T-cell (primary cell): ENCODE data around the gene SLC2A10. TPM values are rescaled to one million over a fixed set of nuclear protein-coding genes. Genes with fewer than 3 reads are reported as not detected.
A peak's percentile ranks its signal among the peaks of the same experiment; 100 is the strongest.

Experiments
- ATAC-seq, 4 experiments: fragments of 200-7000 bp in 3 of 4; fragments of 150-1000 bp in 1 of 4; cut with Tn5 transposase; replicated peaks in 1 of 4; 1 replicate in 3 of 4; 2 replicates in 1 of 4; pipeline ENCODE4 v1.10.0; 2021; ENCODE audit warnings: moderate library complexity in 3 of 4, mild to moderate bottlenecking in 2 of 4, moderate number of reproducible peaks in 1 of 4
- CTCF ChIA-PET, 2 donors: fragments of 300-600 bp; sonication (Branson Sonifier 250); formaldehyde crosslinking; loops; one replicate each; lab custom pipeline; 2022; ENCODE audit warnings: antibody characterized with exemption in 2 of 2; lab: Charles Lee
- POLR2A ChIA-PET, 2 donors: fragments of 300-600 bp; sonication (Branson Sonifier 250); formaldehyde crosslinking; loops; one replicate each; lab custom pipeline; 2022; ENCODE audit warnings: antibody characterized with exemption in 2 of 2; lab: Charles Lee
- DNase-seq, 35 experiments: peaks; one replicate each; pipeline versions ENCODE4 v3.0.0 to v3.0.0-alpha.2; 2013 to 2023
- H3K27ac ChIP-seq: one replicate; pipeline ENCODE4 v1.5.1; 2013; ENCODE audit warnings: low read length
- H3K27me3 ChIP-seq, 2 experiments: replicated peaks in 1 of 2; 1 replicate in 1 of 2; 2 replicates in 1 of 2; pipeline versions ENCODE4 v1.6.1 to v1.7.0; 2013; ENCODE audit warnings: low read length in 1 of 2, mixed read lengths in 1 of 2; ENCODE audit not compliant: control insufficient read depth in 2 of 2, insufficient read depth in 2 of 2; ENCODE audit errors: extremely low read depth in 1 of 2
- H3K36me3 ChIP-seq, 2 donors: 1 replicate in 1 of 2; 2 replicates in 1 of 2; pipeline versions ENCODE4 v1.6.1 to v1.7.0; 2013; ENCODE audit warnings: low read length in 1 of 2; ENCODE audit not compliant: control insufficient read depth in 2 of 2, insufficient read depth in 1 of 2; ENCODE audit errors: extremely low read depth in 1 of 2
- H3K4me1 ChIP-seq, 2 experiments: 1 replicate in 1 of 2; 2 replicates in 1 of 2; pipeline versions ENCODE4 v1.6.1 to v1.7.0; 2013; ENCODE audit warnings: low read length in 2 of 2, mixed read lengths in 1 of 2; ENCODE audit not compliant: insufficient read depth in 2 of 2, control insufficient read depth in 1 of 2; ENCODE audit errors: extremely low read depth in 1 of 2
- H3K4me3 ChIP-seq, 2 donors: 1 replicate in 1 of 2; 2 replicates in 1 of 2; pipeline versions ENCODE4 v1.5.1 to v1.7.0; 2013; ENCODE audit warnings: mild to moderate bottlenecking in 2 of 2, low read length in 1 of 2, moderate library complexity in 1 of 2; ENCODE audit not compliant: control insufficient read depth in 1 of 2; ENCODE audit errors: extremely low read depth in 1 of 2
- H3K9me3 ChIP-seq: 2 replicates; pipeline ENCODE4 v1.7.0; 2013
- H3K27ac Mint-ChIP-seq, 2 donors: one replicate each; pipeline ENCODE4 v1.8.0; 2020 to 2021; ENCODE audit warnings: mild to moderate bottlenecking in 2 of 2, mixed read lengths in 2 of 2
- H3K27me3 Mint-ChIP-seq, 2 donors: one replicate each; pipeline ENCODE4 v1.8.0; 2021 to 2022; ENCODE audit warnings: mixed read lengths in 2 of 2
- H3K36me3 Mint-ChIP-seq: one replicate; pipeline ENCODE4 v1.8.0; 2021; ENCODE audit warnings: mixed read lengths
- H3K4me1 Mint-ChIP-seq, 3 donors: one replicate each; pipeline ENCODE4 v1.8.0; 2020 to 2022; ENCODE audit warnings: mixed read lengths in 3 of 3, mild to moderate bottlenecking in 1 of 3
- H3K4me3 Mint-ChIP-seq, 3 donors: one replicate each; pipeline ENCODE4 v1.8.0; 2020 to 2022; ENCODE audit warnings: mild to moderate bottlenecking in 3 of 3, mixed read lengths in 3 of 3, moderate library complexity in 3 of 3
- H3K9me3 Mint-ChIP-seq, 3 donors: one replicate each; pipeline ENCODE4 v1.8.0; 2020 to 2022; ENCODE audit warnings: mixed read lengths in 3 of 3
- WGBS: methylation state at CpG from one replicate; pipeline ENCODE4 v1.1.5; 2013; ENCODE audit warnings: missing lambda C conversion rate; ENCODE audit not compliant: insufficient coverage; 5-methylcytosine and 5-hydroxymethylcytosine counted together
- total RNA-seq, 35 experiments: library from RNA in 6 of 35; stranded (reverse) in 6 of 35; fragments of 120-200 nt in 1 of 35; gene quantifications; one replicate each; pipeline versions ENCODE4 v1.2.1 to v1.2.4 and lab custom pipeline; 2013 to 2026

Gene SLC2A10
- total RNA-seq, 5 donors from 2014 or later (not counting 1 experiment from before 2014, with no cell fraction given): 0.07 to 0.54 (median 0.09) TPM; not detected in 2

- Histone ChIP-seq H3K36me3 (peaks cover 3 to 11% of the 10 kb centered on the region in 2 donors), H3K27me3 (no peaks in the 10 kb centered on the region), H3K4me3 (no peak overlapping the region), H3K27ac (no peak overlapping the region), H3K9me3 (no peaks in the 10 kb centered on the region), H3K4me1 (peaks cover 4 to 8% of the 10 kb centered on the region in 2 experiments)
- DNase-seq (peak; percentile 8 to 79 (median 53)), ATAC-seq (peak; percentile 71 to 85 (median 76))
- Mint-ChIP-seq H3K9me3 (no peaks in the 10 kb centered on the region), H3K36me3 (peaks cover 8% of the 10 kb centered on the region), H3K27ac (no peak overlapping the region), H3K4me3 (no peak overlapping the region), H3K4me1 (peaks cover 42 to 48% (median 45%) of the 10 kb centered on the region in 3 donors), H3K27me3 (no peaks in the 10 kb centered on the region)
- POLR2A ChIA-PET: no interaction called here
- WGBS: 63% methylated on average over 7 of the region's 14 CpGs
- CTCF ChIA-PET: interaction anchor here (0.6 to 1.1 kb wide), 4 partner anchors 8 to 940 kb away, joined by 3 to 4 read pairs (median 3); partner anchors contain the start of gene TP53RK (in 1 of the 2)
These were observed 28.2 kb upstream of the SLC2A10 start for GRCh38 chr20:46681032-46681854.

GRCh38 chr20:46682063-46682821, 27.2 kb upstream of the SLC2A10 start:
- Mint-ChIP-seq H3K4me3 (no peak overlapping the region), H3K4me1 (peaks cover 52 to 58% (median 55%) of the 10 kb centered on the region in 3 donors), H3K27me3 (no peaks in the 10 kb centered on the region), H3K27ac (no peak overlapping the region), H3K9me3 (no peaks in the 10 kb centered on the region), H3K36me3 (peaks cover 13% of the 10 kb centered on the region)
- ATAC-seq (no peak), DNase-seq (no peak)
- WGBS: 100% methylated on average over 5 of the region's 9 CpGs
- Histone ChIP-seq H3K4me1 (peaks cover 9 to 15% of the 10 kb centered on the region in 2 experiments), H3K36me3 (peaks cover 3 to 15% of the 10 kb centered on the region in 2 donors), H3K9me3 (no peaks in the 10 kb centered on the region), H3K27ac (no peak overlapping the region), H3K4me3 (no peak overlapping the region), H3K27me3 (no peaks in the 10 kb centered on the region)
- CTCF ChIA-PET: no interaction called here
- POLR2A ChIA-PET: interaction anchor here in 1 of 2 donors (0.5 kb wide), 1 partner anchor 676 kb away, joined by 3 read pairs; no protein-coding TSS in a partner anchor

GRCh38 chr20:46683011-46683667, 26.3 kb upstream of the SLC2A10 start:
- no peaks in the 10 kb centered on the region for H3K9me3 Mint-ChIP-seq
- Histone ChIP-seq H3K27me3 (no peaks in the 10 kb centered on the region), H3K9me3 (no peaks in the 10 kb centered on the region), H3K4me1 (peaks cover 11 to 23% of the 10 kb centered on the region in 2 experiments), H3K36me3 (peaks cover 3 to 15% of the 10 kb centered on the region in 2 donors), H3K27ac (no peak overlapping the region), H3K4me3 (no peak overlapping the region)
- no peaks in the 10 kb centered on the region for H3K27me3 Mint-ChIP-seq
- DNase-seq: no peak
- WGBS: 71% methylated on average over 4 of the region's 12 CpGs
- POLR2A ChIA-PET: no interaction called here
- peaks cover 13% of the 10 kb centered on the region for H3K36me3 Mint-ChIP-seq
- no peak overlapping the region for H3K27ac Mint-ChIP-seq
- ATAC-seq: no peak
- H3K4me1 Mint-ChIP-seq: peaks cover 61 to 67% (median 64%) of the 10 kb centered on the region in 3 donors
- CTCF ChIA-PET: no interaction called here
- H3K4me3 Mint-ChIP-seq: no peak overlapping the region

GRCh38 chr20:46683668-46683938, 25.8 kb upstream of the SLC2A10 start:
- Histone ChIP-seq H3K4me1 (peaks cover 14 to 27% of the 10 kb centered on the region in 2 experiments), H3K9me3 (no peaks in the 10 kb centered on the region), H3K4me3 (no peak overlapping the region), H3K27me3 (no peaks in the 10 kb centered on the region), H3K36me3 (peaks cover 3 to 15% of the 10 kb centered on the region in 2 donors), H3K27ac (no peak overlapping the region)
- CTCF ChIA-PET: no interaction called here
- 84% methylated on average over 6 of the region's 8 CpGs for WGBS
- Mint-ChIP-seq H3K4me3 (no peak overlapping the region), H3K9me3 (no peaks in the 10 kb centered on the region), H3K27ac (no peak overlapping the region), H3K27me3 (no peaks in the 10 kb centered on the region), H3K4me1 (peaks cover 65 to 72% (median 68%) of the 10 kb centered on the region in 3 donors), H3K36me3 (peaks cover 13% of the 10 kb centered on the region)
- ATAC-seq (no peak), DNase-seq (no peak)
- POLR2A ChIA-PET: no interaction called here

GRCh38 chr20:46683939-46684750, 25.3 kb upstream of the SLC2A10 start:
- Mint-ChIP-seq H3K36me3 (peaks cover 13% of the 10 kb centered on the region), H3K9me3 (no peaks in the 10 kb centered on the region), H3K27me3 (no peaks in the 10 kb centered on the region), H3K4me1 (peaks cover 65 to 72% (median 69%) of the 10 kb centered on the region in 3 donors), H3K4me3 (no peak overlapping the region), H3K27ac (no peak overlapping the region)
- no peak for ATAC-seq
- Histone ChIP-seq H3K27me3 (no peaks in the 10 kb centered on the region), H3K4me3 (no peak overlapping the region), H3K4me1 (peaks cover 14 to 29% of the 10 kb centered on the region in 2 experiments), H3K36me3 (peaks cover 3 to 15% of the 10 kb centered on the region in 2 donors), H3K27ac (no peak overlapping the region), H3K9me3 (no peaks in the 10 kb centered on the region)
- no peak for DNase-seq
- CTCF ChIA-PET: interaction anchor here in 1 of 2 donors (0.6 kb wide), 1 partner anchor 1673 kb away, joined by 4 read pairs; no protein-coding TSS in a partner anchor
- 81% methylated on average over 9 of the region's 23 CpGs for WGBS
- POLR2A ChIA-PET: no interaction called here
